Smooth muscle cell (in vitro differentiated cells): ENCODE measurements around the gene YIPF7. TPM values are rescaled to one million over a fixed set of nuclear protein-coding genes. Genes with fewer than 3 reads are reported as not detected.

Source experiments
- DNase-seq: peaks from one replicate; lab custom pipeline; 2025; ENCODE audit not compliant: unreplicated experiment; lab: John Stamatoyannopoulos, UW
- H2AFZ ChIP-seq: fragments of 200-600 bp; sonication (generic); 2 replicates; pipeline ENCODE4 v1.6.0; 2016; ENCODE audit warnings: antibody characterized with exemption, low read depth, mild to moderate bottlenecking
- H3F3A ChIP-seq: fragments of 200-600 bp; sonication (generic); 2 replicates; pipeline ENCODE4 v1.6.0; 2017; ENCODE audit warnings: antibody characterized with exemption, low read depth
- H3K27ac ChIP-seq: fragments of 200-600 bp; sonication (generic); 2 replicates; pipeline ENCODE4 v1.5.1; 2016; ENCODE audit warnings: low read depth, mild to moderate bottlenecking
- H3K27me3 ChIP-seq: fragments of 200-600 bp; sonication (generic); 2 replicates; pipeline ENCODE4 v1.6.1; 2016; ENCODE audit warnings: low read depth, mild to moderate bottlenecking
- H3K36me3 ChIP-seq: fragments of 200-600 bp; sonication (generic); 2 replicates; pipeline ENCODE4 v1.5.1; 2016; ENCODE audit warnings: low read depth
- H3K4me1 ChIP-seq: fragments of 200-600 bp; sonication (generic); 2 replicates; pipeline ENCODE4 v1.5.1; 2016; ENCODE audit warnings: low read depth
- H3K4me2 ChIP-seq: fragments of 200-600 bp; sonication (generic); 2 replicates; pipeline ENCODE4 v1.6.0; 2016; ENCODE audit warnings: mild to moderate bottlenecking
- H3K4me3 ChIP-seq: fragments of 200-600 bp; sonication (generic); 2 replicates; pipeline ENCODE4 v1.5.1; 2016; ENCODE audit warnings: mild to moderate bottlenecking
- H3K79me2 ChIP-seq: fragments of 200-600 bp; sonication (generic); 2 replicates; pipeline ENCODE4 v1.6.0; 2016; ENCODE audit warnings: low read depth, mild to moderate bottlenecking
- H3K9ac ChIP-seq: fragments of 200-600 bp; sonication (generic); 2 replicates; pipeline ENCODE4 v1.6.0; 2016; ENCODE audit warnings: low read depth
- H3K9me3 ChIP-seq: fragments of 200-600 bp; sonication (generic); replicated peaks from 2 replicates; pipeline ENCODE4 v1.5.1; 2016; ENCODE audit warnings: low read depth
- H4K20me1 ChIP-seq: fragments of 200-600 bp; sonication (generic); 2 replicates; pipeline ENCODE4 v1.6.0; 2016; ENCODE audit warnings: low read depth
- WGBS: methylation state at CpG from one replicate; pipeline ENCODE4 v1.1.7; 2016; ENCODE audit warnings: low lambda C conversion rate; 5-methylcytosine and 5-hydroxymethylcytosine counted together
- polyA plus RNA-seq: library from polyadenylated mRNA; unstranded; fragments of >200 nt; fragmentation: Nextera tagmentation; extraction: Ambion mirVana; gene quantifications from 2 replicates; pipeline ENCODE4 v1.2.1, GENCODE V29; 2016
- total RNA-seq: library from RNA; depleted of rRNA; stranded (reverse); fragments of >200 nt; gene quantifications from 2 replicates; pipeline ENCODE4 v1.2.3, GENCODE V29; 2014
- TF ChIP-seq, protein P1 (sequence below): fragments of 200-600 bp; sonication (generic); IDR thresholded peaks from 2 replicates; pipeline ENCODE4 v1.5.1; 2017; ENCODE audit warnings: borderline replicate concordance, mild to moderate bottlenecking, antibody characterized with exemption; ENCODE audit not compliant: insufficient read depth, poor library complexity, severe bottlenecking

The YIPF7 gene
- total and polyA plus RNA-seq, 2 experiments from 2014 or later: not detected

DNA sequence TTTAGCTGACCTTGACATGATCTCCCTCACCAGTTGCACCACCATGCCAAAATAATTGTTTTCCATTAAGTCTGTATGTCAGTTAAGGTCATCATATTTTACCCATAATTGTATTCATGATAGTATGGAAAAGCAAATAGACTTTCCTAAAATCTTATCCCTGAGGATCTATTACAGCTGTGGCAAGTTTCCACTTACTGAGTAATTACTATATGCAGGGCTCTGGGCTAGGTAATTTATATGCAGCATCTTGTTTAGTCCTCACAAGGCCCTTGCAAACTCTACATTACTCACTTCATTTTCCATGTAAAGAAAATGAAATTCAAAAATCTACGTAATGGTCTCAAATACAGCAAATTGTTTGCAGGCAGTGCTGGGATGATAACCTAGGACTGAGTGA, 34.8 kb downstream of the YIPF7 start:
- TF ChIP-seq, protein P1, sequence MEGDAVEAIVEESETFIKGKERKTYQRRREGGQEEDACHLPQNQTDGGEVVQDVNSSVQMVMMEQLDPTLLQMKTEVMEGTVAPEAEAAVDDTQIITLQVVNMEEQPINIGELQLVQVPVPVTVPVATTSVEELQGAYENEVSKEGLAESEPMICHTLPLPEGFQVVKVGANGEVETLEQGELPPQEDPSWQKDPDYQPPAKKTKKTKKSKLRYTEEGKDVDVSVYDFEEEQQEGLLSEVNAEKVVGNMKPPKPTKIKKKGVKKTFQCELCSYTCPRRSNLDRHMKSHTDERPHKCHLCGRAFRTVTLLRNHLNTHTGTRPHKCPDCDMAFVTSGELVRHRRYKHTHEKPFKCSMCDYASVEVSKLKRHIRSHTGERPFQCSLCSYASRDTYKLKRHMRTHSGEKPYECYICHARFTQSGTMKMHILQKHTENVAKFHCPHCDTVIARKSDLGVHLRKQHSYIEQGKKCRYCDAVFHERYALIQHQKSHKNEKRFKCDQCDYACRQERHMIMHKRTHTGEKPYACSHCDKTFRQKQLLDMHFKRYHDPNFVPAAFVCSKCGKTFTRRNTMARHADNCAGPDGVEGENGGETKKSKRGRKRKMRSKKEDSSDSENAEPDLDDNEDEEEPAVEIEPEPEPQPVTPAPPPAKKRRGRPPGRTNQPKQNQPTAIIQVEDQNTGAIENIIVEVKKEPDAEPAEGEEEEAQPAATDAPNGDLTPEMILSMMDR: no peak
- Histone ChIP-seq H3K4me3 (no peak overlapping the region), H3K36me3 (no peaks in the 10 kb centered on the region), H3K4me2 (no peak overlapping the region), H3K27ac (no peak overlapping the region), H3K4me1 (no peaks in the 10 kb centered on the region), H3K79me2 (no peaks in the 10 kb centered on the region), H3K9me3 (no peaks in the 10 kb centered on the region), H3F3A (no peaks in the 10 kb centered on the region), H4K20me1 (no peaks in the 10 kb centered on the region), H3K27me3 (no peaks in the 10 kb centered on the region), H3K9ac (no peak overlapping the region), H2AFZ (no peak overlapping the region)
- no peak for DNase-seq
- WGBS: 79% methylated on average over 1 of the region's 1 CpG

DNA sequence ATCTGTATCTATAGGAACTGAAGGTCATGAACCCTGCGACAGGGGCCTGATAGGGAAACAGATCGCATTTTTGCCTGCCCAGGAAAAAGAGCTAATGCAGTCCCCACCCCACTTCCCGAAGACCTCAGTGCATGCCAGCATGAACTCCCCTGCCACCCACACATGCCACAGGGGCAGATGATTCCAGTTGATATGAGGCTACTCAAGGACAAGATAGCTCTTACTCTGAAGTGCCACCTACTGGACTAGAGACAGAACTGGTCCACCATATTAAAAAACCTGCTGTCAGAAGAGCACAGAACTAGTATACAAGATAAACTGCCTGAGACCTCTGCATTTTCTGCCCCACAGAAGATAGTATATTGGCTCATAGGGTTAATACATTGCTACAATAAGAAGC, 68.0 kb downstream of the YIPF7 start:
- Histone ChIP-seq H2AFZ (no peak overlapping the region), H3K9me3 (no peaks in the 10 kb centered on the region), H3K4me2 (no peak overlapping the region), H3F3A (no peaks in the 10 kb centered on the region), H3K4me1 (no peaks in the 10 kb centered on the region), H3K27me3 (peaks cover 4% of the 10 kb centered on the region), H3K9ac (no peak overlapping the region), H3K79me2 (no peaks in the 10 kb centered on the region), H3K4me3 (no peak overlapping the region), H3K27ac (no peak overlapping the region), H4K20me1 (no peaks in the 10 kb centered on the region), H3K36me3 (no peaks in the 10 kb centered on the region)
- no peak for DNase-seq
- TF ChIP-seq, protein P1: no peak
- 86% methylated on average over 3 of the region's 3 CpGs for WGBS

DNA sequence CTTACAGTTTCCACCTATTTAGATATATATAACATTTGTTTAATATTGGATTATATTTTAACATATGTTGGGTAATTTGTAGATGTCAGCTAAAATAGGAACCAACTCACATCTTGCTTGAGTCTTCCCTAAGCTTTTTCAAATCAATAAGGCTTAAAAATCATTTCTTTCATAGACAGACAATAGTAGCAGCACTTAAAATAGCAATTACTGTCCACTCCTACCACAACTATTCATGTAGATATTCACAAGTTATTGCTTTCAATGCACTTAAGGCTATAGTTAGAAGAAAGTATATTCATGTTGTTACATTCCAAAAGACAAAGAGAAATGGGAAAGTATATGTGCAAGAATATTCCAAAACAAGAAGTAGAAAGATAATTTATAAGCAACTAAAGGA, 71.2 kb downstream of the YIPF7 start:
- TF ChIP-seq, protein P1: no peak

DNA sequence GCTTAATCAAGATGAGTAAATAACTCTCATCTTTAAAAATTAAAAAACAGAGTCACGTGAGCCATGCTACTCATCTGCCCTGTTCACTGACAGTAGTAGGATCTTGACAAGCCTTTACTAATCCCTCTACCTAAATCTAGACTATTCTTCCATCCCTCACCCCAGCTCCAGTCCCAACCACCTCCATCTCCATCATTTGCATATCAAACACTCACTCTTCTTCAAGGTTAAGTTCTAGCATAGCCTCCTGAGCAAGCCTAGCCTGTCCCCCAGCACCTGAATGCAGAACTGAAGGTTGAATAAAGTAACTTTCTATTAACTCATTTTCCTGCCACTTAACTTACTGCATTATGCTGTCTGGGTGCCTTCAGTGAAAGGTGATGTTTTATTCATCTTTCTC, 72.5 kb downstream of the YIPF7 start:
- Histone ChIP-seq H3K9me3 (no peaks in the 10 kb centered on the region), H4K20me1 (no peaks in the 10 kb centered on the region), H3F3A (no peaks in the 10 kb centered on the region), H3K4me3 (no peak overlapping the region), H3K4me2 (no peak overlapping the region), H3K4me1 (no peaks in the 10 kb centered on the region), H3K9ac (no peak overlapping the region), H3K27me3 (no peaks in the 10 kb centered on the region), H3K79me2 (no peaks in the 10 kb centered on the region), H2AFZ (no peak overlapping the region), H3K27ac (no peak overlapping the region), H3K36me3 (no peaks in the 10 kb centered on the region)
- TF ChIP-seq, protein P1: no peak
- WGBS: 0% methylated on average over 1 of the region's 1 CpG
- DNase-seq: no peak

More for the DNA sequence above, 71.2 kb downstream of the YIPF7 start:
- H3K36me3 ChIP-seq: no peaks in the 10 kb centered on the region
- no peak overlapping the region for H3K4me2 ChIP-seq
- H3K27ac ChIP-seq: no peak overlapping the region
- no peaks in the 10 kb centered on the region for H3K27me3 ChIP-seq
- H3K9ac ChIP-seq: no peak overlapping the region
- H3F3A ChIP-seq: no peaks in the 10 kb centered on the region
- H3K4me1 ChIP-seq: no peaks in the 10 kb centered on the region
- H2AFZ ChIP-seq: no peak overlapping the region
- H3K9me3 ChIP-seq: no peaks in the 10 kb centered on the region
- no peaks in the 10 kb centered on the region for H4K20me1 ChIP-seq
- H3K4me3 ChIP-seq: no peak overlapping the region
- no peaks in the 10 kb centered on the region for H3K79me2 ChIP-seq
- no peak for DNase-seq
